K562 (cell line): ENCODE measurements around the gene DHRS3. TPM values are rescaled to one million over a fixed set of nuclear protein-coding genes. Genes with fewer than 3 reads are reported as not detected.
A peak's percentile ranks its signal among the peaks of the same experiment; 100 is the strongest.

ENCODE experiments used
- ARNT ChIP-seq, 2 experiments: fragments of 450-650 bp; IDR thresholded peaks; 2 replicates each; pipeline ENCODE4 v1.6.1; 2016; ENCODE audit warnings: mild to moderate bottlenecking in 1 of 2
- CBX3 ChIP-seq, 2 experiments: IDR thresholded peaks; 1 replicate in 1 of 2; 2 replicates in 1 of 2; pipeline ENCODE4 v1.6.1; 2012; ENCODE audit warnings: inconsistent platforms in 2 of 2, low read length in 2 of 2, borderline replicate concordance in 1 of 2, control low read depth in 1 of 2
- FOS ChIP-seq: IDR thresholded peaks from 3 replicates; pipeline ENCODE4 v1.6.1; 2011; ENCODE audit not compliant: insufficient read length; ENCODE audit errors: extremely low read depth
- FOXA1 ChIP-seq: fragments of 450-650 bp; IDR thresholded peaks from 2 replicates; pipeline ENCODE4 v1.6.1; 2016; ENCODE audit warnings: mild to moderate bottlenecking, borderline replicate concordance
- FOXJ2 ChIP-seq: fragments of 200-800 bp; sonication (Bioruptor generic); IDR thresholded peaks from 2 replicates; pipeline ENCODE4 v1.6.1; 2016; ENCODE audit warnings: missing genetic modification characterization, missing compliant biosample characterization
- HDAC1 ChIP-seq, 2 experiments: fragments of 450-650 bp; IDR thresholded peaks; 2 replicates each; pipeline ENCODE4 v1.6.1; 2016 to 2017; ENCODE audit warnings: inconsistent platforms in 1 of 2, mild to moderate bottlenecking in 1 of 2, moderate library complexity in 1 of 2
- HES1 ChIP-seq: fragments of 450-650 bp; IDR thresholded peaks from 2 replicates; pipeline ENCODE4 v1.6.1; 2016; ENCODE audit warnings: low read depth, mild to moderate bottlenecking, moderate library complexity
- HNRNPLL ChIP-seq: fragments of 200-400 bp; formaldehyde crosslinking; IDR thresholded peaks from 2 replicates; pipeline ENCODE4 v1.6.1; 2017; ENCODE audit warnings: low read length, low read depth, mild to moderate bottlenecking; ENCODE audit not compliant: poor library complexity, severe bottlenecking
- MBD2 ChIP-seq: sonication (generic); IDR thresholded peaks from 2 replicates; pipeline ENCODE4 v1.6.1; 2016; ENCODE audit warnings: low read depth, borderline replicate concordance
- NR2C1 ChIP-seq, 2 experiments: fragments of 450-650 bp; IDR thresholded peaks; 2 replicates each; pipeline ENCODE4 v1.6.1; 2017; ENCODE audit warnings: mild to moderate bottlenecking in 2 of 2, antibody characterized with exemption in 1 of 2, inconsistent platforms in 1 of 2, missing compliant biosample characterization in 1 of 2, missing genetic modification characterization in 1 of 2
- POLR2AphosphoS5 ChIP-seq: IDR thresholded peaks from 2 replicates; pipeline ENCODE4 v1.6.1; 2011; ENCODE audit warnings: mild to moderate bottlenecking, low read depth, low read length, moderate library complexity; ENCODE audit not compliant: control insufficient read depth, insufficient read depth
- SMAD1 ChIP-seq: fragments of 150-350 bp; IDR thresholded peaks from 2 replicates; pipeline ENCODE4 v1.6.1; 2014; ENCODE audit warnings: low read length, low read depth; ENCODE audit not compliant: partially characterized antibody
- SMAD3 ChIP-seq: fragments of 450-650 bp; formaldehyde crosslinking; conservative IDR thresholded peaks from 2 replicates; pipeline ENCODE4 v1.4.0; 2020; ENCODE audit warnings: mild to moderate bottlenecking
- ZBTB17 ChIP-seq: fragments of 450-650 bp; formaldehyde crosslinking; IDR thresholded peaks from 2 replicates; pipeline ENCODE4 v1.4.0; 2020; ENCODE audit warnings: mild to moderate bottlenecking
- ZBTB7A ChIP-seq: IDR thresholded peaks from 2 replicates; pipeline ENCODE4 v1.6.1; 2011; ENCODE audit warnings: low read depth, mild to moderate bottlenecking, low read length, moderate library complexity, borderline replicate concordance; ENCODE audit not compliant: control insufficient read depth
- ZFP1 ChIP-seq: fragments of 450-650 bp; formaldehyde crosslinking; IDR thresholded peaks from 2 replicates; pipeline ENCODE4 v1.4.0; 2020; ENCODE audit warnings: mild to moderate bottlenecking, mixed read lengths
- polyA plus RNA-seq, 8 experiments: library from polyadenylated mRNA; depleted of rRNA in 4 of 8; stranded (reverse) in 5 of 8; unstranded in 3 of 8; fragments of >200 nt; fragmentation: Nextera tagmentation in 2 of 8; fragmentation: Illumina TruSeq in 1 of 8; extraction: Ambion mirVana in 2 of 8; extraction: Trizol in 1 of 8; gene quantifications; 2 replicates each; pipeline versions ENCODE4 v1.2.1 to v1.2.3, GENCODE V29; 2011 to 2014; ENCODE audit warnings: inconsistent platforms in 1 of 8, missing spikeins in 1 of 8
- total RNA-seq, 7 experiments: library from RNA; depleted of rRNA in 6 of 7; stranded (reverse); fragments of >200 nt in 6 of 7; fragmentation: Illumina TruSeq in 2 of 7; extraction: Trizol in 2 of 7; gene quantifications; 2 replicates each; pipeline versions ENCODE4 v1.2.1 to v1.2.3, GENCODE V29; 2011 to 2021; ENCODE audit warnings: low replicate concordance in 1 of 7
- TF ChIP-seq, protein P1 (sequence below), 2 experiments: fragments of 450-650 bp in 1 of 2; sonication (generic) in 1 of 2; formaldehyde crosslinking in 1 of 2; IDR thresholded peaks; 2 replicates each; pipeline versions ENCODE4 v1.7.1 to v1.9.0; 2016 to 2022; ENCODE audit warnings: inconsistent platforms in 1 of 2, mild to moderate bottlenecking in 1 of 2, missing genetic modification reagents in 1 of 2

The DHRS3 gene
- total and polyA plus RNA-seq, 9 of the 15 experiments (the other 6 are each of a cell fraction or from before 2014, with no cell fraction given) = 21.0 to 116 (median 58.7) TPM

- TF ChIP-seq FOXA1 = peak; percentile 64; the same call in 1 of the 2 replicates
- peak in 1 of 2 experiments; percentile 83; a peak in 1 of 3 replicates for TF ChIP-seq CBX3 (IDR thresholded peaks at IDR 0.05; ENCODE audit: borderline replicate concordance in 1 of 2, low read length in 2 of 2)
- TF ChIP-seq FOS = peak; percentile 84
- peak; percentile 93 for TF ChIP-seq SMAD1
- peak; percentile 82 to 100; a peak in 3 of 4 replicates for TF ChIP-seq HDAC1 (IDR thresholded peaks at IDR 0.05)
- TF ChIP-seq ZBTB17 (CRISPR knock-in tag) = peak; percentile 34
- TF ChIP-seq ARNT (IDR thresholded peaks at IDR 0.05) = peak; percentile 91 to 96
- peak; percentile 81; the same call in 1 of the 2 replicates for TF ChIP-seq MBD2
- TF ChIP-seq HNRNPLL = peak; percentile 32
- peak; percentile 90 for TF ChIP-seq HES1
- no peak for TF ChIP-seq ZFP1 (CRISPR knock-in tag)
- peak; percentile 36; the same call in 1 of the 2 replicates for TF ChIP-seq ZBTB7A
- TF ChIP-seq, protein P1, sequence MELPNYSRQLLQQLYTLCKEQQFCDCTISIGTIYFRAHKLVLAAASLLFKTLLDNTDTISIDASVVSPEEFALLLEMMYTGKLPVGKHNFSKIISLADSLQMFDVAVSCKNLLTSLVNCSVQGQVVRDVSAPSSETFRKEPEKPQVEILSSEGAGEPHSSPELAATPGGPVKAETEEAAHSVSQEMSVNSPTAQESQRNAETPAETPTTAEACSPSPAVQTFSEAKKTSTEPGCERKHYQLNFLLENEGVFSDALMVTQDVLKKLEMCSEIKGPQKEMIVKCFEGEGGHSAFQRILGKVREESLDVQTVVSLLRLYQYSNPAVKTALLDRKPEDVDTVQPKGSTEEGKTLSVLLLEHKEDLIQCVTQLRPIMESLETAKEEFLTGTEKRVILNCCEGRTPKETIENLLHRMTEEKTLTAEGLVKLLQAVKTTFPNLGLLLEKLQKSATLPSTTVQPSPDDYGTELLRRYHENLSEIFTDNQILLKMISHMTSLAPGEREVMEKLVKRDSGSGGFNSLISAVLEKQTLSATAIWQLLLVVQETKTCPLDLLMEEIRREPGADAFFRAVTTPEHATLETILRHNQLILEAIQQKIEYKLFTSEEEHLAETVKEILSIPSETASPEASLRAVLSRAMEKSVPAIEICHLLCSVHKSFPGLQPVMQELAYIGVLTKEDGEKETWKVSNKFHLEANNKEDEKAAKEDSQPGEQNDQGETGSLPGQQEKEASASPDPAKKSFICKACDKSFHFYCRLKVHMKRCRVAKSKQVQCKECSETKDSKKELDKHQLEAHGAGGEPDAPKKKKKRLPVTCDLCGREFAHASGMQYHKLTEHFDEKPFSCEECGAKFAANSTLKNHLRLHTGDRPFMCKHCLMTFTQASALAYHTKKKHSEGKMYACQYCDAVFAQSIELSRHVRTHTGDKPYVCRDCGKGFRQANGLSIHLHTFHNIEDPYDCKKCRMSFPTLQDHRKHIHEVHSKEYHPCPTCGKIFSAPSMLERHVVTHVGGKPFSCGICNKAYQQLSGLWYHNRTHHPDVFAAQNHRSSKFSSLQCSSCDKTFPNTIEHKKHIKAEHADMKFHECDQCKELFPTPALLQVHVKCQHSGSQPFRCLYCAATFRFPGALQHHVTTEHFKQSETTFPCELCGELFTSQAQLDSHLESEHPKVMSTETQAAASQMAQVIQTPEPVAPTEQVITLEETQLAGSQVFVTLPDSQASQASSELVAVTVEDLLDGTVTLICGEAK (IDR thresholded peaks at IDR 0.05) = 0 out of 2 replicates have a peak, but pooled peaks have one; percentile 34
- TF ChIP-seq, protein P1 (CRISPR knock-in tag; IDR thresholded peaks at IDR 0.05) = no peak
- TF ChIP-seq POLR2AphosphoS5 = peak; percentile 96
- TF ChIP-seq NR2C1 (IDR thresholded peaks at IDR 0.05) = peak; percentile 94
- peak; percentile 96 for TF ChIP-seq NR2C1 (tag; IDR thresholded peaks at IDR 0.05)
- TF ChIP-seq FOXJ2 (tag) = 0 out of 2 replicates have a peak, but pooled peaks have one; percentile 52
- peak; percentile 86 for TF ChIP-seq SMAD3 (CRISPR knock-in tag)
Observed at GRCh38 chr1:12604114-12604874, 13.7 kb downstream of the DHRS3 start (continued).
